ENCODE data around the gene SUB1.

DNA sequence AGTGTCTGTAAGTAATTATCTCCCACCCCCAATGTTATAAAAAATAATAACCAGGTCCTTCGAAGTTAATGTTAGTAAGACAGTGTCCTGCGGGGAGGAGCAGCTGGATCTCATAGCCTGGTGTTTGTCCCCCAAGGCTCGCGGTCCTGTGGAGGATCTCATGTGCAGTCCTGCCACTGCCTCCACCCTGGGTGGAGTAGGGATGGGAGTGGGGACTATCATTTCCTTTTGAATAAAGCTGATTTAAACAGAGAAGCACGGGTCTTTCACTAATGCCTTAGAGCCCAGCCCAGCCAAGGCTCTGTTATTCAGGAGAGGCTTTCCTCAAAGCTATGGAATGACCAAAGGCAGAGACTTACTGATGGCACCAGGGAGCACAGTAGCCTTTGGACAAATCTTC is 40.2 kb downstream of the SUB1 start:
- TF ChIP-seq, protein P1, sequence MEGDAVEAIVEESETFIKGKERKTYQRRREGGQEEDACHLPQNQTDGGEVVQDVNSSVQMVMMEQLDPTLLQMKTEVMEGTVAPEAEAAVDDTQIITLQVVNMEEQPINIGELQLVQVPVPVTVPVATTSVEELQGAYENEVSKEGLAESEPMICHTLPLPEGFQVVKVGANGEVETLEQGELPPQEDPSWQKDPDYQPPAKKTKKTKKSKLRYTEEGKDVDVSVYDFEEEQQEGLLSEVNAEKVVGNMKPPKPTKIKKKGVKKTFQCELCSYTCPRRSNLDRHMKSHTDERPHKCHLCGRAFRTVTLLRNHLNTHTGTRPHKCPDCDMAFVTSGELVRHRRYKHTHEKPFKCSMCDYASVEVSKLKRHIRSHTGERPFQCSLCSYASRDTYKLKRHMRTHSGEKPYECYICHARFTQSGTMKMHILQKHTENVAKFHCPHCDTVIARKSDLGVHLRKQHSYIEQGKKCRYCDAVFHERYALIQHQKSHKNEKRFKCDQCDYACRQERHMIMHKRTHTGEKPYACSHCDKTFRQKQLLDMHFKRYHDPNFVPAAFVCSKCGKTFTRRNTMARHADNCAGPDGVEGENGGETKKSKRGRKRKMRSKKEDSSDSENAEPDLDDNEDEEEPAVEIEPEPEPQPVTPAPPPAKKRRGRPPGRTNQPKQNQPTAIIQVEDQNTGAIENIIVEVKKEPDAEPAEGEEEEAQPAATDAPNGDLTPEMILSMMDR (IDR thresholded peaks at IDR 0.05), result no peak
- TF ChIP-seq POLR2A (IDR thresholded peaks at IDR 0.05), result no peak
